ENCODE results near the gene PTPRN2. TPM values are rescaled to one million over a fixed set of nuclear protein-coding genes. Genes with fewer than 3 reads are reported as not detected.

The PTPRN2 gene
- total RNA-seq, 2 experiments from 2014 or later: 0.70 TPM; not detected in 1

DNA sequence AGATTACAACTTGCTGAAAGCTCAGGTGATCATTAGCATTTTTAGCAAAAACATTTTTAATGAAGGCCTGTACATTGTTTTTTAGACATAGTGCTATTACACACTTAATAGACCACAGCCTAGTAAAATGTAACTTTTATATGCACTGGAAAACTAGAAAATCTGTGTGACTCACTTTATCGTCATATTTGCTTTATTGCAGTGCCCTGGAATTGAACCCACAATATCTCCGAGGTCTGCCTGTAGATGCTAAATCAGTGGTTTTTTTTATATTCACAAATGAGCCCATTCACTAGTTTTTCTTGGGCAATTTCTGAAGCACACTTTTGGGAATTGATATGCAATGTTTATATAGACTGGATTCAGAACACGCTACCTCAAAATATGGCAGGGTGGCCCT is 105.1 kb downstream of the PTPRN2 start:
- ChIA-PET POLR2A (no interaction called here), CTCF (ENCODE audit: unreplicated experiment) (interaction anchor here (0.6 kb wide), 1 partner anchor 127 kb away, joined by 3 read pairs; no protein-coding TSS in a partner anchor)
- Histone ChIP-seq H3K4me3 (ENCODE audit: low read depth, low read length, poor library complexity, severe bottlenecking) (no peak overlapping the region), H3K4me2 (ENCODE audit: low read length) (no peak overlapping the region), H4K20me1 (ENCODE audit: insufficient read depth, low read length) (no peaks in the 10 kb centered on the region), H3K27ac (ENCODE audit: low read depth, low read length, poor library complexity, severe bottlenecking) (no peak overlapping the region), H3K9me3 (ENCODE audit: low read length) (no peaks in the 10 kb centered on the region), H3K79me2 (ENCODE audit: insufficient read depth, low read depth, low read length) (no peaks in the 10 kb centered on the region), H3K9me2 (ENCODE audit: insufficient read depth, low read length) (no peaks in the 10 kb centered on the region), H3K36me3 (ENCODE audit: insufficient read depth, low read length) (no peaks in the 10 kb centered on the region), H3K4me1 (ENCODE audit: insufficient read depth, low read length, poor library complexity, severe bottlenecking) (no peaks in the 10 kb centered on the region), H2AFZ (ENCODE audit: low read length) (no peak overlapping the region)
- intact Hi-C loops (cut with micrococcal nuclease; ENCODE audit: unreplicated experiment): no loop called here
- TF ChIP-seq, protein P1, sequence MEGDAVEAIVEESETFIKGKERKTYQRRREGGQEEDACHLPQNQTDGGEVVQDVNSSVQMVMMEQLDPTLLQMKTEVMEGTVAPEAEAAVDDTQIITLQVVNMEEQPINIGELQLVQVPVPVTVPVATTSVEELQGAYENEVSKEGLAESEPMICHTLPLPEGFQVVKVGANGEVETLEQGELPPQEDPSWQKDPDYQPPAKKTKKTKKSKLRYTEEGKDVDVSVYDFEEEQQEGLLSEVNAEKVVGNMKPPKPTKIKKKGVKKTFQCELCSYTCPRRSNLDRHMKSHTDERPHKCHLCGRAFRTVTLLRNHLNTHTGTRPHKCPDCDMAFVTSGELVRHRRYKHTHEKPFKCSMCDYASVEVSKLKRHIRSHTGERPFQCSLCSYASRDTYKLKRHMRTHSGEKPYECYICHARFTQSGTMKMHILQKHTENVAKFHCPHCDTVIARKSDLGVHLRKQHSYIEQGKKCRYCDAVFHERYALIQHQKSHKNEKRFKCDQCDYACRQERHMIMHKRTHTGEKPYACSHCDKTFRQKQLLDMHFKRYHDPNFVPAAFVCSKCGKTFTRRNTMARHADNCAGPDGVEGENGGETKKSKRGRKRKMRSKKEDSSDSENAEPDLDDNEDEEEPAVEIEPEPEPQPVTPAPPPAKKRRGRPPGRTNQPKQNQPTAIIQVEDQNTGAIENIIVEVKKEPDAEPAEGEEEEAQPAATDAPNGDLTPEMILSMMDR (conservative IDR thresholded peaks at IDR 0.05; ENCODE audit: low read length): no peak
- no peak for TF ChIP-seq EZH2phosphoT487 (IDR thresholded peaks at IDR 0.05; ENCODE audit: borderline replicate concordance, low read depth, low read length)
- BruUV-seq (replicated peaks): no TSS peak
- no peak for DNase-seq (ENCODE audit: low spot score)

DNA sequence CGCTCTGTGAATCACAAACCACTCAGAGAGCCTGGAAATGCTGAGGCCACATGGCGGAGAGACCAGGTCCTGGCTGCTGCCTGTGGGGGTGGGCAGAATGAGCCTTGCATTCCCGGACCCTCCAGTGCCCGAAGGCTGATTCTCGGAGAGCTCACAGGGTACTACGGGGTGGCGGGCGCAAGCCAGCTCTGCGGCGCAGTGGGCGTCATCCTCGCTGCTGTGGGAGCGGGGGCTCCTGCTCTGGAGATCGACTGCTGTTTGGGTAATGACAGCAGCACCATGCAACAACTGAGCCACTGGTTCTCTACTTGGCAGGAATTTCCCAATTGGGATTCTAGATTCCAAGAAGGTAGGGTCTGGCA is 108.0 kb downstream of the PTPRN2 start:
- DNase-seq (ENCODE audit: low spot score): no peak
- CTCF ChIA-PET (ENCODE audit: unreplicated experiment): no interaction called here

DNA sequence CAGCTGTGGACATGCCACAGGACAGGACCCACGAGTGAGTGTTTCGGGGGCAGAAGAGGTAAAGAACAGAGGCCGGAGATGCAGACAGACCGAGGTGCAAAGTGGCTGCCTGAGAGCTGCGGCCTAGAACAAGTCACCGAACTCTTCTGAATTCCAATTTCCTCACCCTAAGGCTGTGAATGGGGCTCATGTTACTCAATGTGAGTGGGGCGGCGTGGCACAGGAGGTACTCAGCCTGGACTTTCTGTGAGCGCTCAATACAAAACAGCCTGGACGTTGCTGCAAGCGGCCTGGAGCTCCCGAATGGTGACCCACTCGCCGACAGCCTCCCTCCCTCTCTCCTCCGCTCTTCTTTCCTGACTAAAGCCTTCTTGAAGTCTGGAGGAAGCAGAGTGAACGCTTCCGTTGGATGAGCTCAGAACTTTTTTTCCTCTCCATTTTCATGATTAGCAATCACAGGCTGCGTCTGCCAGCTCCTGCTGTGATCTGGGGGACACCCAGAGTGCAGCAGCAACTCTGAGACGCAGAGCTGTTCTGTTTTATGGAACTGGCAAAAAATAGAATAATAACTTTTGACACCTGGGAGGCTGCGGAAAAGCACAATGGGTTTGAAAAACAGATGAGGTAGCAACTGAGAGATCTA is 108.5 kb downstream of the PTPRN2 start:
- Histone ChIP-seq H3K9me2 (ENCODE audit: insufficient read depth, low read length) (no peaks in the 10 kb centered on the region), H3K4me3 (ENCODE audit: low read depth, low read length, poor library complexity, severe bottlenecking) (no peak overlapping the region), H3K4me2 (ENCODE audit: low read length) (no peak overlapping the region), H3K36me3 (ENCODE audit: insufficient read depth, low read length) (no peaks in the 10 kb centered on the region), H3K27ac (ENCODE audit: low read depth, low read length, poor library complexity, severe bottlenecking) (no peak overlapping the region), H3K9me3 (ENCODE audit: low read length) (no peaks in the 10 kb centered on the region), H3K4me1 (ENCODE audit: insufficient read depth, low read length, poor library complexity, severe bottlenecking) (no peaks in the 10 kb centered on the region), H2AFZ (ENCODE audit: low read length) (no peak overlapping the region), H3K79me2 (ENCODE audit: insufficient read depth, low read depth, low read length) (no peaks in the 10 kb centered on the region), H4K20me1 (ENCODE audit: insufficient read depth, low read length) (no peaks in the 10 kb centered on the region)
- intact Hi-C loops (cut with micrococcal nuclease; ENCODE audit: unreplicated experiment): no loop called here
- no peak for TF ChIP-seq EZH2phosphoT487 (IDR thresholded peaks at IDR 0.05; ENCODE audit: borderline replicate concordance, low read depth, low read length)
- TF ChIP-seq, protein P1 (conservative IDR thresholded peaks at IDR 0.05; ENCODE audit: low read length): no peak
- CTCF ChIA-PET (ENCODE audit: unreplicated experiment): no interaction called here
- DNase-seq (ENCODE audit: low spot score): no peak
- POLR2A ChIA-PET: no interaction called here
- BruUV-seq (replicated peaks): no TSS peak

More for the DNA sequence above, 108.0 kb downstream of the PTPRN2 start:
- no peaks in the 10 kb centered on the region for H3K9me2 ChIP-seq (ENCODE audit: insufficient read depth, low read length)
- BruUV-seq (replicated peaks): no TSS peak
- H3K27ac ChIP-seq (ENCODE audit: low read depth, low read length, poor library complexity, severe bottlenecking): no peak overlapping the region
- no peaks in the 10 kb centered on the region for H4K20me1 ChIP-seq (ENCODE audit: insufficient read depth, low read length)
- POLR2A ChIA-PET: no interaction called here
- H3K4me2 ChIP-seq (ENCODE audit: low read length): no peak overlapping the region
- no peaks in the 10 kb centered on the region for H3K4me1 ChIP-seq (ENCODE audit: insufficient read depth, low read length, poor library complexity, severe bottlenecking)
- intact Hi-C loops (cut with micrococcal nuclease; ENCODE audit: unreplicated experiment): no loop called here
- no peak for TF ChIP-seq EZH2phosphoT487 (IDR thresholded peaks at IDR 0.05; ENCODE audit: borderline replicate concordance, low read depth, low read length)
- TF ChIP-seq, protein P1 (conservative IDR thresholded peaks at IDR 0.05; ENCODE audit: low read length): no peak
- H3K79me2 ChIP-seq (ENCODE audit: insufficient read depth, low read depth, low read length): no peaks in the 10 kb centered on the region
- H3K9me3 ChIP-seq (ENCODE audit: low read length): no peaks in the 10 kb centered on the region
- H3K4me3 ChIP-seq (ENCODE audit: low read depth, low read length, poor library complexity, severe bottlenecking): no peak overlapping the region
- no peak overlapping the region for H2AFZ ChIP-seq (ENCODE audit: low read length)
- H3K36me3 ChIP-seq (ENCODE audit: insufficient read depth, low read length): no peaks in the 10 kb centered on the region

Measured in OCI-LY7 (cell line).